Mammary epithelial cell (primary cell): ENCODE measurements around the gene KIAA1671.

Experiments
- CTCF ChIP-seq, 2 donors: IDR thresholded peaks in 1 of 2; conservative IDR thresholded peaks in 1 of 2; 2 replicates each; pipeline ENCODE4 v1.5.1; 2011 to 2012; ENCODE audit warnings: inconsistent platforms in 2 of 2, low read length in 2 of 2, mild to moderate bottlenecking in 2 of 2, control low read depth in 1 of 2, low read depth in 1 of 2; ENCODE audit not compliant: insufficient read depth in 1 of 2; ENCODE audit errors: extremely low read depth in 1 of 2
- EZH2 ChIP-seq: IDR thresholded peaks from 2 replicates; pipeline ENCODE4 v1.6.1; 2012; ENCODE audit warnings: low read length, inconsistent platforms, borderline replicate concordance

- no peak for TF ChIP-seq CTCF (conservative IDR thresholded peaks at IDR 0.05 in 1 of 2, IDR thresholded peaks at IDR 0.05 in 1 of 2; ENCODE audit: extremely low read depth in 1 of 2, insufficient read depth in 1 of 2, low read depth in 1 of 2, low read length in 2 of 2)
- TF ChIP-seq EZH2 = no peak
These were observed 260.7 kb downstream of the KIAA1671 start for GRCh38 chr22:25213221-25213620.
